COR-L47 (cell line): Measurements from ENCODE around the gene HTR3A.

Experiments
- DNase-seq: peaks from one replicate; lab custom pipeline; 2025; lab: John Stamatoyannopoulos, UW

The HTR3A gene

GRCh38 chr11:114019046-114019445, 44.1 kb downstream of the HTR3A start:
- DNase-seq: no peak

DNA sequence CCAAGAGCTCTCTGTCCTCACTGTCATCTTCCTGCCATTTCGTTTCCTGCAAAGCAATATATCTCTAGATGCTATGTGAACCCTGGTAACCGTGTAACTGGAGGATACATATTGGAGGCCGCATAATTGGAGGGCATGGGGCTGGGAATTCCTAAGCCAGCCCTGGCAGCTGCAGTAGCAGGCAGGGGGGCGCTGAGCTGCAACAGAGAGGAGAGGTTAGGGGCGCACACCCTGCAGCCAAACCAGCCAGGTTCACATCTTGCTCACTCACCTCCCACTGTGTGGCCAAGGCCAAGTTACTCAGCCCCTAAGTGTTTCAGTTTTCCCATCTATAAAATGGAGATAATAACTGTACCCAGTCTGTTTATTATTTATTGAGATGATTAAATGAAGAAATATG, 44.7 kb downstream of the HTR3A start:
- no peak for DNase-seq

- no peak for DNase-seq
These were observed 50.5 kb downstream of the HTR3A start for GRCh38 chr11:114025329-114025907.

DNA sequence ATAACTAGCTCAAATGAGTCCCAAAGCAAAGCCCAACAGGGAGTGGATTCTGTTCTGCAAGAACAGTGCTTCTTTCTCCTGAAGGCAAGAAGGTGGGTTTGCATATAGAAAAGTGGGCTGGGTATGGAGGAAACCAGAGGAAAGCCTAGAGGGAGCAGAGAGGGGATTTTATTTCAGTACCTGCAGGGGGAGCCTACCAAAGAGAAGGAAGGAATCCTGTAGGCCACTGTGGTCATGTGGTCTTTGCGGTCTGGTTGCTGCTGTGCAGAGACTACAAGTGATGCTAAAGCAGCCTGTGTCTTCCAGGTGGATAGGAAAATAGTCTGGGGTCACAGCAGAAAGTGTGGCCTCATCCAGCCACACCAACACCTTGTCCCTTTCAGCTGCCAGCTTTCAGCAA, 51.4 kb downstream of the HTR3A start:
- no peak for DNase-seq

GRCh38 chr11:114027391-114027790, 52.5 kb downstream of the HTR3A start:
- DNase-seq: no peak

DNA sequence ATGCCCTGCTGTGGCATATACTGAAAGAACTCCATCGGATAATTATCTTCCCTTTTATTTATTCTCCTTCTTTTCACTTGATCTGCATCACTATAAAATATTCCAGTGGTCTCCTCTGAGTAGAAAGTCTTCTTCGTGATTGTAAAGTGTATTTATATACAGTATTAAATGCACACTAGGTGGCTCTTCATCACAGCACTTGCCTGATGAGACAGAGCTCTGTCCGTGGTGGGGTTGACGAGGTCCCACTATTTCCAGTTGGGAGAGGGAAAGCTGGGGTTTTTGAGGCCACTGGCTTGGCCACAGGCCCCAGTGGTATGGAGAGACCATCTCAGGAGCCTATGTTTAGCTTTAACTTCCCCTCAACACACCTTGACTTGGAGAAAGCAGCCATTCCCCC, 53.0 kb downstream of the HTR3A start:
- no peak for DNase-seq

DNA sequence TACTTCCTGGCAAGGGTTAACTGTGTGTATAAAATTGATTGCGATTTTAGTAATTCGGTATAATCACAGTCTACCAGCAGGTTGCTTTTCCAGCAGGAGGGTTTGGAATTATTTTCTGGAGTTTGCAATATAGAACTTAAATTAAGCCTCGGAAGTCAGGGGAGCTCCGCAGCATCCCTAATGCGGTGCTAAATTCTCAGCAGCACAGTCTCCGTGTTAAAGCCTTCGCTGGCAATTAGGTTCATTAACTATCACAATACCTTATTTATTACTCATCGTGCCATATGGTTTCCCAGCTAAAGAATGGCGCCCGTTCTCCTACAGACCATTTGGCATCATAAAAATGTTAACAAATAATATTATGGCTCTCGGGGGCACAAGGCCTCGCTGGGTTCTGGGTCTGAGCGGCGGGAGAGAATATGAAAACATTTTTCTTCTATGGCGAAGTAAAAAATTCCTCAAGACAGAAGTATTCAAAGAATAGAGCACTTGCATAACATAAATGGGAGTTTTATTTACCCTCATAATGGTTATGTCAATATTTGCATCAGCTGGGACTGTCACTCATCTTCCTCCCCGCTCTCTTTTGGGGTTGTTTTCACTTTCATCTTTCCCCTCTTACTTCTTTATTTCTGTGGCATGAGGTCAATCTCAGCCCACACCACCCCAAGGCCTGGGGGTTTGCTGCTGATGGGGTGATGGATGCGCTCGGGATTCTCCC, 56.5 kb downstream of the HTR3A start:
- no peak for DNase-seq

DNA sequence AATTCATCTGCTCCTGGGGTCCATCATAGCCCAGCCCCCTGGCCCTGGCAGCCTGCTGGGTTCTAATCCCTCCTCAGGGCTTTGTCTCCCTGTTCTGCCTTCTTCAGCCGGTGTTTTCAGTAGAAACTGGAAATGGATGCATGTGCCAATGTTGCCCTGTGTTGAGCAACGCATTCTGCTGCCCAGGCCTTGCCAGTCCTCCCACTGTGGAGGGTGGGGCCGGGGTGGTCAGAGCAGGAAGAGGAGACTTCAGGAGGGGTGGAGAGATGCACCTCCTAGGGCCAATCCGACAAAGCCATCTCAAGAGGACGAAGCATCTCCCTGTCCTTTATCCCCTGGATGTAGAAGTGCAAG, 57.0 kb downstream of the HTR3A start:
- DNase-seq: no peak

- DNase-seq: no peak
These were observed 58.2 kb downstream of the HTR3A start for GRCh38 chr11:114033066-114033465.

- DNase-seq: no peak
These were observed 58.7 kb downstream of the HTR3A start for GRCh38 chr11:114033572-114033971.

GRCh38 chr11:114034956-114035355, 60.0 kb downstream of the HTR3A start:
- no peak for DNase-seq

GRCh38 chr11:114036147-114036811, 61.4 kb downstream of the HTR3A start:
- no peak for DNase-seq

DNA sequence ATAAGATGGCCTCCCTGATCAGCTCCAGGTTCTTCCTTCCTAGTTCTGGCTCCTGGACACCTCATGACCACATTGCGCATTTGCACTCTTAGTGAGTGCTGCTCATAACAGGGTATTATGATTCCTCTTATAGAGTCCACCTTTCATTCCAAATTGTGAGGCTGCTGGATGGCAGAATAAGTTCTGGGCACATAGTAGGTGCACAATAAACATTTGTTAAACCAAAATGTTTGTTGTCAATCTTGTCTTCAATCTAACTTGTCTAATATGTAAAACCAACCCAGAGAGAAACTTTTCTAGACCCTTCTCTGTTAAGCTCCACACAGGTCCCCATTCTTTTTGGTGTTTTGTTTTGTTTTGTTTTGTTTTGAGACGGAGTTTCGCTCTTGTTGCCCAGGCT, 62.0 kb downstream of the HTR3A start:
- no peak for DNase-seq

DNA sequence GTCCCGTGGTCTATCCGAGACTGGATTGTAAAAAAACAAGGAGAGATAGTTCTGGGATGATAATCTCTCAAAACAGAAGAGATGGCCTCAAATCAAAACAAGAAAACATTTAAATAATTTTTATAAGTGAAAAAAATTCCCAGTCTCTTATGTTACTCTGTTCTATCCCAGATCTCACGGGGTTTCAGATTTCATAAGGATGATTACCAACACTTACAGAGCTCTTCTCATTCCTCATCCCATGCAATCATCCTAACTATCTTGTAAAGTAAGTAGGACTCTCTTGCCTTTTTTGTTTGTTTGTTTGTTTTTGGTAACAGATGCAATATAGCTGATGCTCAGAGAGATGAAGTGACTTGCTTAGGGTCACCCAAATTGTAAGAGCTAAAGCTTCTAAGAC, 64.6 kb downstream of the HTR3A start:
- DNase-seq: no peak
